NCI-H774 (cell line): ENCODE results near the gene SSRP1.

Source experiments
- DNase-seq: peaks from one replicate; lab custom pipeline; 2025; lab: John Stamatoyannopoulos, UW

SSRP1 gene

GRCh38 chr11:57359896-57360690, 24.4 kb upstream of the SSRP1 start:
- DNase-seq = no peak

- DNase-seq = no peak
Observed at GRCh38 chr11:57359396-57359795, 23.7 kb upstream of the SSRP1 start.

DNA sequence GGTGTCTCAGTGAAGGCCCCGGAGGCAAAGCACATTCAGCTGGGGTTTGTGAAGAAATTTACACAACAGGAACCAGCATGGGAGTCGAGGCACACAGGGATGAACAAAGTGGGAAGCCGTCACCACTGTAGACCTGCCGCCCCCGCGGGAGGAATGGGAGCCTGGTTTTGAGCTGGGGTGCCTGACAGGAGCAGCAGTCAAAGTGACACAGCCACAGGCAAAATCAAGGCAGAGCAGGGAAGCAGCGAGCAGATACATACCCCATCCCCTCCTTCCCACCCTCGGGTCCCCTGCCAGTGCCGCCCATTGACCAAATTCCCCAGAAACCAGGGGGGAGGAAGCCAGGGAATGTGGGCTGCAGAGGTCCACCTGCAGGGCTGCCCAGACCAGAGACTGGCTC, 23.3 kb upstream of the SSRP1 start:
- no peak for DNase-seq

- no peak for DNase-seq
Observed at GRCh38 chr11:57358543-57358961, 22.9 kb upstream of the SSRP1 start.

- DNase-seq = no peak
Observed at GRCh38 chr11:57357856-57358255, 22.2 kb upstream of the SSRP1 start.

DNA sequence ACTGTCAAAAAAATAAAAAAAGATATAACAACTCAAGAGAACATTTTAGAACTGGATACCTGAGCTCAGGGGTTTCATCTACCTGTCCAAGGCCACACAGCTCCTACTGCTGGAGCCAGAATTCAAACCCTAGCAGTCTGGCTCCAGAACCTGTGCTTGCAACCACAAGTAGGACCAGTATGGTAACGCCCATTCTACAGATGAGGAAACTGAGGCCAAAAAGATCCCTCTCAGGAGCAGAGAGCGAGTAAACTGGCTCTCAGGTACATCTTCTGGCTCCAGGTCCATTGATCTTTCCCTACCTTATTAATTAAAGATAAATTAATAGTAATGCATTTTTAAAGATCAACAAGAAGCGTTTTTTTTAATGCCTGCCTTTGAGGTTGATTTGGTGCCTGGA, 21.6 kb upstream of the SSRP1 start:
- DNase-seq = no peak

GRCh38 chr11:57356268-57356667, 20.6 kb upstream of the SSRP1 start:
- no peak for DNase-seq

GRCh38 chr11:57354699-57355098, 19.0 kb upstream of the SSRP1 start:
- DNase-seq = no peak

GRCh38 chr11:57353852-57354251, 18.2 kb upstream of the SSRP1 start:
- no peak for DNase-seq

GRCh38 chr11:57353446-57353845, 17.8 kb upstream of the SSRP1 start:
- no peak for DNase-seq

DNA sequence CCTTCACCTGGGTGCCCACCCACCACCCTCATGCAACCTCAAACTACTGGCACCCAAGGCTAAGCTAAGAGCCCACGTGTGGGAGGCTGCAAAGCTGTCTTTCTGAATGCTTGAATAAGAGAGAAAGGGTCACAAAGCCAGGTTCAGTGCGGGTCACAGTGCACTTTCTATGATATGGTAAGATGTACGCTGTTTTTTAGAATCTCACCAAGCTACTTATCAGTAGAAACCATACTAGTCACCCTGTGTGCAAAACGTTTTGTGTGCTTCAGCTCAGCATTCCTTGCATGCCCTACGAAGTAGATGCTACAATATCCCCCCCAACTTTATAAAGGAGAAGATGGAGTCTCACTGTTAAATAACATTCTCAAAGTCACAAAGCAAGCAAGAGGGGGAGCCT, 17.3 kb upstream of the SSRP1 start:
- DNase-seq = no peak

DNA sequence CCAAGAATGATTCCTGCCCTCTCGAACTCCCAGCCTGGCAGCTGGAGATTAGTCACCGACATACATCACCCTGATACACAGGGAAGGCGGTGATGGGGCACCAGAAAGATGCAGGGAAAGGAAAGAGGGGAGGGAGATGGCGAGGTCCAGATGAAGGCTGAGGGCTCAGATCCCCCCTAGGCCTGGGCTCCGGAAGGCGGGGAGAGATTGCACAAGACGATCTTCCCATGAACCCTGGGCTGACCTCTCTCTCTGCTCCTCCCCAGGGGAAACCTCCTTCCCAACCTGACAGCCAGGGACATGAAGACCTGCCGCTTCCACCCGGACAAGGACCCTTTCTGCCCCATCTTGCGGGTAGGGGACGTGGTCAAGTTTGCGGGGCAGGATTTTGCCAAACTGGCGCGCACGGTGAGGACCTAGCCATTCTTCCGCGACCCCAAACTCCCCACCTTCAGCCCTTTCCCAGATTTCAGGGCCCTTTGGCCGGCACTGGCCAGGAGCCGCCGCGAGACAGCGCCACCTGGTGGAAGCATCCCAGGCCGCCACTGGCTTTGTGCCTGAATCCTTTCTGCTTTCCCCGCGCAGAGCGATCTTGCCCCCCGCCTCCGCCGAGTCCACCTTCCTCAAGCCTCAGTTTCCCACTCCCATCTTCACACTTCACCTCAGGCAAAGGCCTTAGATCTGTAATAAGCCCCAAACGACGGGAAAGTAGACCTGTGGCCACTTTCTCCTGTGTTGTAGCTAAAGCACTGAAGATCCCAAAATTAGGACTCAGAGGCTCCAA, 14.0 kb upstream of the SSRP1 start:
- DNase-seq = peak; percentile 30

DNA sequence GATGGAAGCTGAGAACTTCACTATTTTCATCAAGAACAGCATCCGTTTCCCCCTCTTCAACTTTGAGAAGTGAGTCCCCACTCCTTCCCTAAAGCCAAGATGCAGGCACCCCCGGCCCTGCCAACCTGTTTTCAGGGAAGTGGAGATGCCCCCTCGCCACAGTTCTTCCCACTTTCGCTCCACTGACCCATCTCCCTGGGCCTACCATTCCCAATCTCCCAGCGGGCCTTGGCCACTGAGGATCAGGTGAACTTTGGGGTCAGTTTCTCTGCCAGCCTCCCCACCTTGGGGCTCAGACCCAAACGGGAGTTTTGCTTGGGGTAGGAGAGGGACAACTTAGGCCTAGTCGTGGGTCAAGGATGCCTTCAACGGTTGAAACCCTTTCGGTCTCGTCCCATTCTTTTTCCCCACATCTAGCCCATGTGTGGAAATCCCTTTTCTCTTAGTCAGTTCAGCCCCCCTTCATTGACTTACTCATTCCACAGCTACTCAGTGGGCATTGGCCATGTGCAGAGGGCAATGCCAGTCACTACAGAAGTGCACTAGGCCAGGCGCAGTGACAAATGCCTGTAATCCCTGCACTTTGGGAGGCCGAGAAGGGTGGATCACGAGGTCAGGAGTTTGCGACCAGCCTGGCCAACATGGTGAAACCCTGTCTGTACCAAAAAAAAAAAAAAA, 13.1 kb upstream of the SSRP1 start:
- DNase-seq = no peak

DNA sequence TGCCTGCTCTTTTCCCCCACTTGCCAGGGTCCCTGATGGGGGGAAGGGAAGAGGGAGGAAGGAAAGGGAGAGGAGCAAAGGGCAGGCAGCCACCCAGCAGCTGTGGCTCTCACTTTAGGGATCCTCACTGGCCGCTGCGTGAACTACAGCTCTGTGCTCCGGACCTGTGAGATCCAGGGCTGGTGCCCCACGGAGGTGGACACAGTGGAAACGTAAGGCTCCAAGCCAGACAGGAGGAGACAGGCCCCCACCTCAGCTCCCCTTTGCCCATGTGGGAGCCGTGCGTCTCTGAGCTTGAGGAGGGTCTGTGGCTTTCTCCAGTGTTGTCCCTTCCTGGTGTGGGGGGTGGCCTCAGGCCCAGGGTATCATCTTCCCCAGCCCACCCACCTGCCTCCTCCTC, 12.4 kb upstream of the SSRP1 start:
- no peak for DNase-seq

DNA sequence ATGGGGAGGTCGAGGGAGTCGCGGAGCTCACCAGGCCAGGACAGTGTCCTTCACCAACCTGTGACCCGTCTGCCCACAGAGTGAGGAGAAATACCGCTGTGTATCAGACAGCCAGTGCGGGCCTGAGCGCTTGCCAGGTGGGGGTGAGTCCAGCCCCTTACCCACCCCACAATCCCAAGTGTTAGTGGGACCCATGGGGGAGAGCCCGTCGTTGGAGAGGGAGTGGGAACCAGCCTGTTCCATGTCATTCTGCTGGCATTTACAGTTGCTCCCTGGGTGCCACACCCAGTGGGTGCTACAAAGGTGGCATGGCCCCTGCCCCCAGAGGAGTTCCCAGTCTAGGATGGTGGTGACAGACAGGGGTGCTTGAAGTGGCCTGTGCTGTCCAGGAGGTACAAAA, 11.6 kb upstream of the SSRP1 start:
- DNase-seq = no peak

- peak; percentile 44 for DNase-seq
Observed at GRCh38 chr11:57345555-57346211, 10.0 kb upstream of the SSRP1 start.

DNA sequence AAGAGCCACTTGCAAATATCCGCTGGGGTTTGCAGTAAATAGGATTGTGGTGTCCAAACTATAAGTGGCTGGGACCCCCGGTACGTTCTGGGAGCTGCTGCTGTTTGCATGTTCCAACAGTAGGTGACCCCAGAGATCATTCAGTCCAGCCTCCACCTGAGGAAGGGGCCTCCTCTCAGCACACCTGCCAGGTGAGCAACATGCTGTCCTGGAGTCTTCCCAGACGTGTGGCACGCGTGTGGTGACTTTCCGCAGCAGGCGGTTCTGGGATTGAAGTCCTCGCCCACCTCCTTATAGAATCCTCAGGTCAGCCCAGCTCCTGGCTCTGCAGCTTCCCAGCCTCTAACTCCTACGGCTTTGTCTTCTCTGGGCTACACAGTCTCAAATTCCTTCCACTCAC, 9.1 kb upstream of the SSRP1 start:
- DNase-seq = no peak

- no peak for DNase-seq
Observed at GRCh38 chr11:57343825-57344224, 8.1 kb upstream of the SSRP1 start.

- DNase-seq = no peak
Observed at GRCh38 chr11:57342702-57343101, 7.0 kb upstream of the SSRP1 start.

DNA sequence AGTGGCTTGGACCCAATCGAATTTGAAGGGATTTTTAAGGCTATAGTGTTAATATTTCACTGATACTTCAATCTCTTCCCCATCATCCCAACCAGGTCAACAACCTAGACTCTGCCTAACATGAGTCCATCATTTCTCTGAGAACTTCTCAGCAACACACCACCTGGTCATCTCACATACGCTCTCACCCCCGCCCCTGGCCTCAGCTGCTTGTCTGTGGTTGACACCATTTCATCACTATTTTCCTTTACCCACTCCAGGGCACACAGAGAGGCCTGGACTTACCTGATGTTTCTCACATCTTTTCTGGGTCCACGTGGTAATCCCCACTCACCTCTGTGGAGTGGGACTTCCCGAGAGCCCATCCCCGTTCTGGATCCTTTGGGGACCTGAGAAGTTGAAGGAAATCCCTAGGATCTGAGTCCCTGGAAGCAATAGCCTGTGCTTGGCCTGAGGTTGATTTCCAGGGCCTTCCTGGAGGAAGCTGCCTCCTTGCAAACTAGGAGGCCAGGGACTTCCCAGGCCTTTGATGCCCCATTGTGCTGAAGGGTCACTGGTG, 5.6 kb upstream of the SSRP1 start:
- no peak for DNase-seq

- DNase-seq = no peak
Observed at GRCh38 chr11:57340039-57340615, 4.4 kb upstream of the SSRP1 start.

GRCh38 chr11:57339328-57339727, 3.6 kb upstream of the SSRP1 start:
- DNase-seq = no peak
